ENCODE data around the gene CCDC50.

CCDC50 gene

DNA sequence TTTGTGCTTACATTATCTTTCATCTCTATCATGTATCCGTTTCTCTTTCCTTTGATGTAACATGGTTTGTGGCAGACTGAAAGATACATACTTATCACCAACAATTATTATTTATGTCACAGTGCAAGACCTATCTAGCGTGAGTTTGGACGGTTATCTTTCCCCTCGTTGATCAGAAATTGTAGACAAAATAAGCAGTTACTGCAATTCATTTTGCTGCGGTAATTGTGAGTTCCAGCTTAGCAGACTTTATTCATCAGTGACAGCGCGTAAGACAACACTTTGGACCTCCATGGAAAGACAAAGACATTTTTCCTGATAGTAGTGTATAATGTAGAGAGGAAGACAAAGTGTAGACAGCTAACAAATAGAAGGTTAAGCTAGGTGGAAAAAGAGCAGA is 52.1 kb downstream of the CCDC50 start:
- peaks cover 27% of the 10 kb centered on the region for H3K4me1 ChIP-seq (ENCODE audit: insufficient read depth, low read length)
- H3K4me3 ChIP-seq (ENCODE audit: low read length): no peak overlapping the region
- WGBS: 95% methylated on average over 7 of the region's 7 CpGs
- H3K27ac ChIP-seq (ENCODE audit: low read depth, low read length): no peak overlapping the region
- no peaks in the 10 kb centered on the region for H3K9me3 ChIP-seq (ENCODE audit: insufficient read depth, low read depth, low read length)
- H3K9ac ChIP-seq (ENCODE audit: low read depth, low read length): no peak overlapping the region
- H3K27me3 ChIP-seq (ENCODE audit: insufficient read depth, low read length): no peaks in the 10 kb centered on the region
- H3K36me3 ChIP-seq (ENCODE audit: insufficient read depth, low read length): peaks cover 38% of the 10 kb centered on the region

DNA sequence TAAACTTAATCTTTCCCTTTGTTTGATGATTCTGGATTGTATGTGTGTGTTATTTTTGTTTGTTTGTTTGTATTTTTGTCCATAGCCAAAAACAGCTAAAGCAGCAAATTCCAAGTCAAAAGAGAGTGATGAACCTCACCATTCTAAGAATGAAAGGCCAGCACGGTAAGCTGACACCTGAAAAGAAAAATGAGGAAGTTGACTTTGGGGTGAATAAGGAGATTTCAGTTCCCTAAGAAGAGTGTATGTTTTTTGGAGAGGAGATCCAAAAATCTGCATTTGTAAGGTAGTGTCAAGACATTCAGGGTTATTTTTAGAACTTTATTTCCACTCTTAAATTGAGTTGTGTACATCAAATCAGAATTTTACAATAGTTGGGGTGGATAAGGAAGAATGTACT is 53.5 kb downstream of the CCDC50 start:
- Histone ChIP-seq H3K4me1 (ENCODE audit: insufficient read depth, low read length) (peaks cover 20% of the 10 kb centered on the region), H3K4me3 (ENCODE audit: low read length) (no peak overlapping the region), H3K27me3 (ENCODE audit: insufficient read depth, low read length) (no peaks in the 10 kb centered on the region), H3K36me3 (ENCODE audit: insufficient read depth, low read length) (peaks cover 41% of the 10 kb centered on the region), H3K27ac (ENCODE audit: low read depth, low read length) (peak overlapping the region; percentile 9; the same call in 1 of the 2 replicates), H3K9ac (ENCODE audit: low read depth, low read length) (no peak overlapping the region), H3K9me3 (ENCODE audit: insufficient read depth, low read depth, low read length) (no peaks in the 10 kb centered on the region)
- 61% methylated on average over 1 of the region's 1 CpG for WGBS

DNA sequence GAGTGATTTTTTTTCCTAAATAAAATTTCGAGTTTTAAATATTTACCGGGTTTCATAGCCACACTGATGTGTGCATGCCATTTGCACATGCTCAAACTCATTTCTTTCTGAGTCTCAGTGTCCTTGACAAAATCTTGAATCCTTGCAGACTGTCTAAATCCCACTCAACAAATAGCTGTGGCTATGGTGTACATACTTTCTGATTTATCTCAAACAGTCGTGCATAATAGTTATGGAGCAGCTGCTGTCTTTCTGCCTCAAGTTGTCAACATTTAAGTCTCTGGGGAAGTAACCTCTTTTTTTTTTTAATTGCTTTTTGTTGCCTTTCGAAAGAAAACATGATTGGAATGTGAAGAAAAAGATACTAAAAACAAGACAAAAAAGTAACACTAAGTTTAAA is 53.9 kb downstream of the CCDC50 start:
- H3K27ac ChIP-seq (ENCODE audit: low read depth, low read length): peak overlapping the region; percentile 9; the same call in 1 of the 2 replicates
- H3K4me1 ChIP-seq (ENCODE audit: insufficient read depth, low read length): peaks cover 20% of the 10 kb centered on the region
- WGBS: 92% methylated on average over 3 of the region's 4 CpGs
- no peaks in the 10 kb centered on the region for H3K27me3 ChIP-seq (ENCODE audit: insufficient read depth, low read length)
- no peaks in the 10 kb centered on the region for H3K9me3 ChIP-seq (ENCODE audit: insufficient read depth, low read depth, low read length)
- H3K36me3 ChIP-seq (ENCODE audit: insufficient read depth, low read length): peaks cover 41% of the 10 kb centered on the region
- H3K9ac ChIP-seq (ENCODE audit: low read depth, low read length): no peak overlapping the region
- no peak overlapping the region for H3K4me3 ChIP-seq (ENCODE audit: low read length)

DNA sequence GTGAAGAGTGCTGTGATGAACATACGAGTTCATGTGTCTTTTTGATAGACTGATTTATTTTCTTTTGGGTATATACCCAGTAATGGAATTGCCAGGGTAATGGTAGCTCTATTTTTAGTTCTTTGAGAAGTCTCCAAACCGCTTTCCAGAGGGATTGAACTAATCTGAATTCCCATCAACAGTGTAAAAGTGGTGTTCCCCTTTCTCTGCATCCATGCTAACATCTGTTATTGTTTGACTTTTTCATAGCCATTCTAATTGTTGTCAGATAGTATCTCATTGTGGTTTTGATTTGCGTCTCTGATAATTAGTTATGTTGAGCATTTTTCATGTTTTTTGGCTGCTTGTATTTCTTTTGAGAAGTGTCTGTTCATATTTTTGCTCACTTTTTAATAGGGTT is 55.9 kb downstream of the CCDC50 start:
- 98% methylated on average over 3 of the region's 3 CpGs for WGBS
- H3K36me3 ChIP-seq (ENCODE audit: insufficient read depth, low read length): peaks cover 47% of the 10 kb centered on the region
- H3K4me3 ChIP-seq (ENCODE audit: low read length): no peak overlapping the region

DNA sequence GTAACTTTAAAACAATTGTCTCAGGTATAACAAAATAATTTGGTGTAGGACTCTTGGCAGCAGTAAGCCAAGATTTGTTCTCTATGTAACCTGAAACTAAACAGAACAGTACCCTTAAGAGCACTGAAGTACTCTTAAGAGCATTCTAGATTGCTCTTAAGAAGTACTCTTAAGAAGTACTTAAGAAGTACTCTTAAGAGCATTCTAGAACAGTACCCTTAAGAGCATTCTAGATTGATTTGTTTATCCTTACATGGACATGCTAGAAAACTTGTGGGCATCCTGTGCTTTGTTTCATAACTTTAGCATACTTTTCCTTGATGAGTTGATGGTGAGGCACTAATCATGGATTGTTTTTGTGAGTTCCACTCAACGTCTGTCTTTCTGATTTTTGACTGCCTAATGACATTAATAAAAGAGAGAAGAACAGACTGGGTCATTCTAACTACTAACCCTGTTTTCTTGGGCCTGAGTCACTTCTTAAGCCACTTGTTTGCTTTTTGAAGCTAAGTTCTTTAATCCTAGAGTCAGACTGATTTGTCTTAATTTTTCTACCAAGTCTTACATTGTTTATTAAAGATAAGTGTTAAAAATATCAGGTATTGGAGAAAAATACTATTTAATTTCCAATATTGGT is 58.4 kb downstream of the CCDC50 start:
- H3K27me3 ChIP-seq (ENCODE audit: insufficient read depth, low read length): no peaks in the 10 kb centered on the region
- no peak overlapping the region for H3K4me3 ChIP-seq (ENCODE audit: low read length)
- no peak overlapping the region for H3K27ac ChIP-seq (ENCODE audit: low read depth, low read length)
- H3K9ac ChIP-seq (ENCODE audit: low read depth, low read length): no peak overlapping the region
- H3K9me3 ChIP-seq (ENCODE audit: insufficient read depth, low read depth, low read length): no peaks in the 10 kb centered on the region
- 100% methylated on average over 1 of the region's 1 CpG for WGBS
- peaks cover 29% of the 10 kb centered on the region; the same call in 1 of the 2 replicates for H3K36me3 ChIP-seq (ENCODE audit: insufficient read depth, low read length)
- H3K4me1 ChIP-seq (ENCODE audit: insufficient read depth, low read length): peaks cover 30% of the 10 kb centered on the region

More for the DNA sequence above, 55.9 kb downstream of the CCDC50 start:
- H3K9me3 ChIP-seq (ENCODE audit: insufficient read depth, low read depth, low read length): no peaks in the 10 kb centered on the region
- peaks cover 13% of the 10 kb centered on the region for H3K4me1 ChIP-seq (ENCODE audit: insufficient read depth, low read length)
- H3K27me3 ChIP-seq (ENCODE audit: insufficient read depth, low read length): no peaks in the 10 kb centered on the region
- H3K9ac ChIP-seq (ENCODE audit: low read depth, low read length): no peak overlapping the region
- no peak overlapping the region for H3K27ac ChIP-seq (ENCODE audit: low read depth, low read length)

DNA sequence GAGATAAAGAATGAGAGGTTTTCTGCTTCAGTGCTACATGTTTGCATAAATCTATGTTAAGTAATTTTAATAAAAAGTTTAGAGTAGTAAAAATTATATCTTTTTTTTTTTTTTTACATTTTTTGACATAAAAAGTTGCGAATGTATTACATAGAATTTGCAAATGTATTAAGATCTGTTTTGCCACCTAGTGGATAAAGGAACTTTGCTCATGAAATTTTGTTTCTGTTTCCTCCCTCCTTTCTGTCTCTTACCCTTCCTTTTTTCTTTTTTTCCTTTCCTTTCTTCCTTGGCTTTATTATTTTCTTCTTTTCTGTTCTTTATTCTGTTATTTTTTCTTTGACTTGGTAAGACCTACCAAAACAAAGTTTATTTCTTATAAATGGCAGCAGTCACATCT is 59.6 kb downstream of the CCDC50 start:
- H3K9ac ChIP-seq (ENCODE audit: low read depth, low read length): no peak overlapping the region
- no peak overlapping the region for H3K27ac ChIP-seq (ENCODE audit: low read depth, low read length)
- WGBS: no CpG with 5 or more reads among the region's 1 CpG
- peaks cover 29% of the 10 kb centered on the region for H3K4me1 ChIP-seq (ENCODE audit: insufficient read depth, low read length)
- no peak overlapping the region for H3K4me3 ChIP-seq (ENCODE audit: low read length)
- H3K27me3 ChIP-seq (ENCODE audit: insufficient read depth, low read length): no peaks in the 10 kb centered on the region
- peaks cover 16% of the 10 kb centered on the region; the same call in 1 of the 2 replicates for H3K36me3 ChIP-seq (ENCODE audit: insufficient read depth, low read length)
- no peaks in the 10 kb centered on the region for H3K9me3 ChIP-seq (ENCODE audit: insufficient read depth, low read depth, low read length)

DNA sequence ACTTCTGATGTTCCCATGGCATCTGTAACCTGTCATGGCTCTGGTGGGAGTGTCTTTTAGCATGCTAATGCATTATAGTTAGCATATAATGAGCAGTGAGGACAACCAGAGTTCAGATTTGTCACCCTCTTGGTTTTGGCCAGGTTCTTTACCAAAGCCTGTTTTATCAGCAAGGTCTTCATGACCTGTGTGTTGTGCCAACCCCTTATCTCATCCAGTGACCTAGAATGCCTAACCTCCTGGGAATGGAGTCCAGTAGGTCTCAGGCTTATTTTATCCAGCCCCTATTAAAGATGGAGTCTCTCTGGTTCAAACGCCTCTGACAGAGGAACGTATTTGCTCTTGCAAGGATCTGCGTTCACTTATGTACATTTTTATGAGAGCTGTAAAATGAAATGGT is 61.4 kb downstream of the CCDC50 start:
- Histone ChIP-seq H3K4me3 (ENCODE audit: low read length) (no peak overlapping the region), H3K27me3 (ENCODE audit: insufficient read depth, low read length) (no peaks in the 10 kb centered on the region)
- 98% methylated on average over 3 of the region's 3 CpGs for WGBS

DNA sequence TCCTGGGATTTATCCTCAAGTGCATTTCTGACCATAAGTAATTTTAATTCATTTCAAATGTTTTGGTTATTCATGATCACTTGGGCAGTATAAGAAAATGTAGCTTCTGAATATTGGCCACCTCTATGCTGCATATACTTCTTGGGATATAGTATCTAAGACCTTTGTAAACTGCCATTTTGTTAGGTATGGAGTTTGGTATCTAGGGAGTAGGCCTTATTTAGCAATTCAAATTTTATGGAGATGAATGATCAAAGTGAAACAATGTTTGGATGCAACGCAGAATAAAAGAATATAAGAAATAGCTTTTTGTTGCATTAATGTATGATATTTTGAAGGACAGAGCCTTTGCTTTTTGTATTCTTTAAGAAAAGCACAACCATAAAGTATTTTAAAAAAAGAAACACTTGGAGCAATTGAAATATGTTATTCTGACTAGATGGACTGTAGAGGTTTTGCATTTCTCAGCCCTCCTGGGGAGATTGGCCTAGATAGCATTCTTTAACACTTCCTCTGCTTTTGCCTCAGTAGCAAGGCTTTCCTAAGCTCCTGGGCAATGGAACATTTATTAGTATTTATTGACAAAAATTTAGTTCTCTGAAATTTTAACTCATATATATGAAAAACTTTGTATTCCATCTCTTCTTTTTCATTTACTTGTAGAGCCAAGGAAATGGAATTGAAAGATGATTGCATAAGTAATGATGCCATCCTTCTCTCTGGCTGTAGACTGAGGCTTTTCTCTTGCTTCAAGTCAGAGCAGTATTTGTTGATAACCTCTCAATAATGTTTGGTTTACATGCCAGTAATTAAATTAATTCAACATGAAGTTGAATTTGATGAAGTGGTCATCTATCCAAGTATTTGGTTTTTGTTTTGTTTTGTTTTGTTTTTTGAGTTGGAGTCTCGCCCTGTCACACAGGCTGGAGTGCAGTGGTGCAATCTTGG is 62.9 kb downstream of the CCDC50 start:
- Histone ChIP-seq H3K9ac (ENCODE audit: low read depth, low read length) (no peak overlapping the region), H3K36me3 (ENCODE audit: insufficient read depth, low read length) (peaks cover 19% of the 10 kb centered on the region; the same call in 1 of the 2 replicates), H3K27me3 (ENCODE audit: insufficient read depth, low read length) (no peaks in the 10 kb centered on the region), H3K4me3 (ENCODE audit: low read length) (no peak overlapping the region), H3K9me3 (ENCODE audit: insufficient read depth, low read depth, low read length) (no peaks in the 10 kb centered on the region), H3K4me1 (ENCODE audit: insufficient read depth, low read length) (peaks cover 30% of the 10 kb centered on the region), H3K27ac (ENCODE audit: low read depth, low read length) (peak overlapping the region; percentile 77; the same call in 1 of the 2 replicates)
- 67% methylated on average over 2 of the region's 2 CpGs for WGBS

More for the DNA sequence above, 61.4 kb downstream of the CCDC50 start:
- H3K36me3 ChIP-seq (ENCODE audit: insufficient read depth, low read length): peaks cover 16% of the 10 kb centered on the region; the same call in 1 of the 2 replicates
- H3K27ac ChIP-seq (ENCODE audit: low read depth, low read length): no peak overlapping the region
- H3K9ac ChIP-seq (ENCODE audit: low read depth, low read length): no peak overlapping the region
- peaks cover 30% of the 10 kb centered on the region for H3K4me1 ChIP-seq (ENCODE audit: insufficient read depth, low read length)
- no peaks in the 10 kb centered on the region for H3K9me3 ChIP-seq (ENCODE audit: insufficient read depth, low read depth, low read length)

DNA sequence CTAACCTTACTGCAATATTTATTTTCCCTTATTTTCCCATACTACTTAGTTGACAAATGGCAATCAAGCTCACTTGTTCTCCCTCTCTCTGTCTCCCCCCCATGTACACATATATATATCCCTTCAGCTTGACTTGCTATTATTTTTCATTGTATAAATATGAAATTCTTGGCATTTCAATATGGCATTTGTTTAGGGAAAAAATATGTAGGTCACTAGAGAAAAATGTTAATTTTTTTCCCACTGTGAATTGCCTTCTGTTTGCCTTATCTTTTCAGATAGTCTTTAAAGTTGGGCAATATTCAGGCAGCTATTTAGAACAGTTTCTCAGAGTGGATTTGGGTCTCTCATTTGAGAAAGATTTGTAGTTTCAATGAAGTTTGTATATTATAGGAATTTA is 64.0 kb downstream of the CCDC50 start:
- H3K36me3 ChIP-seq (ENCODE audit: insufficient read depth, low read length): peaks cover 19% of the 10 kb centered on the region; the same call in 1 of the 2 replicates
- H3K27ac ChIP-seq (ENCODE audit: low read depth, low read length): no peak overlapping the region
- peaks cover 36% of the 10 kb centered on the region for H3K4me1 ChIP-seq (ENCODE audit: insufficient read depth, low read length)
- H3K4me3 ChIP-seq (ENCODE audit: low read length): no peak overlapping the region
- no peak overlapping the region for H3K9ac ChIP-seq (ENCODE audit: low read depth, low read length)
- H3K9me3 ChIP-seq (ENCODE audit: insufficient read depth, low read depth, low read length): no peaks in the 10 kb centered on the region
- no peaks in the 10 kb centered on the region for H3K27me3 ChIP-seq (ENCODE audit: insufficient read depth, low read length)

DNA sequence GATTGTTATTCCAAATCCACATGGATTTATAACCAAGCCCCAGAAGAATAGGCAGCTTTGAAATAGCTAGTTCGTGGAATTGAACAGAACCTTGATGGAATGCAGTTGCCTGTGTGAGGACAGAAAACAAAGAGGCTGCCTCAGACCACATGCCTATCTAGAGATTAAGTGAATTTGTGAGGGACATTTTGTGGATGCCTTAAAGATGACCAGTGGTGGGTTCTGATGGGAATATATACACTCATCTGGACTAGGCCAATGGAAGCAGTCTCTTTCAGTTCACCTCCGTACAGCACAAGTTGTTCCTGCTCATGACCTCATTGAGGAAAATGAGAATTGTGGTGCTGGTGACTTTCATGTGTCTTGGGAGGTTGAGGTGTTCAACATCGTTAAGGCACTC is 68.6 kb downstream of the CCDC50 start:
- 87% methylated on average over 2 of the region's 3 CpGs for WGBS
- Histone ChIP-seq H3K27ac (ENCODE audit: low read depth, low read length) (no peak overlapping the region), H3K27me3 (ENCODE audit: insufficient read depth, low read length) (no peaks in the 10 kb centered on the region), H3K9ac (ENCODE audit: low read depth, low read length) (no peak overlapping the region), H3K36me3 (ENCODE audit: insufficient read depth, low read length) (peaks cover 8% of the 10 kb centered on the region; the same call in 1 of the 2 replicates), H3K4me1 (ENCODE audit: insufficient read depth, low read length) (peaks cover 21% of the 10 kb centered on the region), H3K4me3 (ENCODE audit: low read length) (no peak overlapping the region), H3K9me3 (ENCODE audit: insufficient read depth, low read depth, low read length) (no peaks in the 10 kb centered on the region)

DNA sequence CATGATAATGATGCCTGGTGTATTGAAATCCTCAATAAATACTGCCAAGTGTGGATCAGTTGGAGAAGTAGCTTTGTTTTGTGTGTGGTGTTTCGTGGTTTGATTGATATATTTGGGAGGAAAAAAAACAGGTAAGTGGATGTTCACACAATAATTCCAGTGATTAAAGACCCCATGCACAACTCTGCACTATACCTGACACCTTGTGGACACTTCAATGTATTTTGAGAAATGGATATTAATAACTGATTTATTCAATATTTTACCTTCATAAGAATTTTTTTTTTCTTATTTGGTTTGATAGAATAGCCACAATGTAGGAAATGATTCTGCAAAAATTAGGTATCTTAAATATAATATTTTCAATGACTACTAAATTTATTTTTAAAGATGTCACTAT is 69.4 kb downstream of the CCDC50 start:
- Histone ChIP-seq H3K4me3 (ENCODE audit: low read length) (no peak overlapping the region), H3K27ac (ENCODE audit: low read depth, low read length) (no peak overlapping the region), H3K36me3 (ENCODE audit: insufficient read depth, low read length) (peaks cover 8% of the 10 kb centered on the region; the same call in 1 of the 2 replicates), H3K27me3 (ENCODE audit: insufficient read depth, low read length) (no peaks in the 10 kb centered on the region), H3K9ac (ENCODE audit: low read depth, low read length) (no peak overlapping the region), H3K9me3 (ENCODE audit: insufficient read depth, low read depth, low read length) (no peaks in the 10 kb centered on the region), H3K4me1 (ENCODE audit: insufficient read depth, low read length) (peaks cover 15% of the 10 kb centered on the region)
- 86% methylated on average over 1 of the region's 1 CpG for WGBS
